SK-N-SH (cell line): ENCODE measurements around the gene MMD2. TPM values are rescaled to one million over a fixed set of nuclear protein-coding genes. Genes with fewer than 3 reads are reported as not detected.

Experiments
- CTCF ChIA-PET: fragments of 300-600, 350-600 bp; formaldehyde crosslinking; extraction: SDS; loops from one replicate; lab custom pipeline; 2021; lab: Yijun Ruan, JAX
- POLR2A ChIA-PET: fragments of 350-600 bp; sonication (Branson Sonifier 250); formaldehyde crosslinking; extraction: SDS; loops from one replicate; lab custom pipeline; 2020; ENCODE audit warnings: antibody characterized with exemption, inconsistent platforms; lab: Yijun Ruan, JAX
- DNase-seq: peaks from one replicate; pipeline ENCODE4 v3.0.0; 2012
- H2AFZ ChIP-seq: fragments of 200-600 bp; sonication (generic); 2 replicates; pipeline ENCODE4 v1.8.1; 2016; ENCODE audit warnings: antibody characterized with exemption, mild to moderate bottlenecking, low read depth
- H3F3A ChIP-seq: fragments of 200-600 bp; sonication (generic); replicated peaks from 2 replicates; pipeline ENCODE3; 2016; ENCODE audit warnings: antibody characterized with exemption, mild to moderate bottlenecking; ENCODE audit not compliant: insufficient read depth
- H3K27ac ChIP-seq, 2 experiments: fragments of 200-500 bp in 1 of 2; fragments of 200-600 bp in 1 of 2; sonication (Bioruptor generic) in 1 of 2; sonication (generic), shearing (Covaris generic) in 1 of 2; 2 replicates each; pipeline versions ENCODE4 v1.5.1 to v1.6.1; 2014 to 2016; ENCODE audit warnings: low read depth in 2 of 2, inconsistent platforms in 1 of 2, low read length in 1 of 2, mild to moderate bottlenecking in 1 of 2, mixed read lengths in 1 of 2
- H3K27me3 ChIP-seq: fragments of 200-600 bp; sonication (generic), shearing (Covaris generic); 2 replicates; pipeline ENCODE4 v1.6.1; 2016; ENCODE audit warnings: mixed run types; ENCODE audit not compliant: insufficient read depth
- H3K36me3 ChIP-seq, 2 experiments: fragments of 200-500 bp in 1 of 2; fragments of 200-600 bp in 1 of 2; sonication (Bioruptor generic) in 1 of 2; sonication (generic) in 1 of 2; replicated peaks in 1 of 2; 2 replicates each; pipeline versions ENCODE3 to v1.5.1; 2014 to 2016; ENCODE audit warnings: low read length in 1 of 2, mild to moderate bottlenecking in 1 of 2; ENCODE audit not compliant: insufficient read depth in 2 of 2, control insufficient read depth in 1 of 2
- H3K4me1 ChIP-seq, 2 experiments: fragments of 200-500 bp in 1 of 2; fragments of 200-600 bp in 1 of 2; sonication (Bioruptor generic) in 1 of 2; sonication (generic), shearing (Covaris generic) in 1 of 2; 2 replicates each; pipeline versions ENCODE4 v1.5.1 to v1.6.1; 2014 to 2016; ENCODE audit warnings: low read depth in 1 of 2, low read length in 1 of 2, mixed run types in 1 of 2; ENCODE audit not compliant: insufficient read depth in 2 of 2, control insufficient read depth in 1 of 2
- H3K4me2 ChIP-seq: fragments of 200-600 bp; sonication (generic), shearing (Covaris generic); 2 replicates; pipeline ENCODE4 v1.6.1; 2017; ENCODE audit warnings: mixed run types
- H3K4me3 ChIP-seq, 2 experiments: fragments of 200-500 bp in 1 of 2; fragments of 200-600 bp in 1 of 2; sonication (Bioruptor generic) in 1 of 2; sonication (generic), shearing (Covaris generic) in 1 of 2; 2 replicates each; pipeline versions ENCODE4 v1.5.1 to v1.8.1; 2014 to 2016; ENCODE audit warnings: low read depth in 2 of 2, inconsistent platforms in 1 of 2, low read length in 1 of 2, mild to moderate bottlenecking in 1 of 2, mixed read lengths in 1 of 2, moderate library complexity in 1 of 2
- H3K79me2 ChIP-seq: fragments of 200-600 bp; sonication (generic); 2 replicates; pipeline ENCODE4 v1.8.1; 2017; ENCODE audit warnings: mild to moderate bottlenecking; ENCODE audit not compliant: insufficient read depth
- H3K9ac ChIP-seq: fragments of 200-600 bp; sonication (generic); 2 replicates; pipeline ENCODE4 v1.6.1; 2017; ENCODE audit warnings: mixed run types
- H3K9me2 ChIP-seq: fragments of 200-600 bp; sonication (generic); 2 replicates; pipeline ENCODE4 v1.6.1; 2017; ENCODE audit warnings: mixed run types
- H3K9me3 ChIP-seq: fragments of 200-600 bp; sonication (generic); 2 replicates; pipeline ENCODE4 v1.6.1; 2017; ENCODE audit warnings: mixed run types, mild to moderate bottlenecking, moderate library complexity
- H4K20me1 ChIP-seq: fragments of 200-600 bp; sonication (generic); 2 replicates; pipeline ENCODE4 v1.6.1; 2017; ENCODE audit warnings: mild to moderate bottlenecking, mixed run types; ENCODE audit not compliant: insufficient read depth
- FOSL2 ChIP-seq: IDR thresholded peaks from 2 replicates; pipeline ENCODE4 v1.4.0; 2012; ENCODE audit warnings: low read depth, mild to moderate bottlenecking, moderate library complexity, borderline replicate concordance
- FOXJ3 ChIP-seq: sonication (generic); formaldehyde crosslinking; IDR thresholded peaks from 2 replicates; pipeline ENCODE4 v1.5.1; 2020; ENCODE audit warnings: mild to moderate bottlenecking, missing genetic modification reagents
- JUND ChIP-seq: IDR thresholded peaks from 2 replicates; pipeline ENCODE4 v1.4.0; 2012
- MEF2A ChIP-seq: IDR thresholded peaks from 2 replicates; pipeline ENCODE4 v1.4.0; 2012; ENCODE audit warnings: low read depth, borderline replicate concordance
- NRF1 ChIP-seq: IDR thresholded peaks from 2 replicates; pipeline ENCODE4 v1.6.1; 2012; ENCODE audit warnings: low read depth, mild to moderate bottlenecking, low read length
- PBX3 ChIP-seq: IDR thresholded peaks from 2 replicates; pipeline ENCODE4; 2012
- POLR2AphosphoS5 ChIP-seq: IDR thresholded peaks from 2 replicates; pipeline ENCODE4 v1.6.1; 2012; ENCODE audit warnings: low read depth, low read length
- RAD21 ChIP-seq: IDR thresholded peaks from 2 replicates; pipeline ENCODE4 v1.6.1; 2012; ENCODE audit warnings: mild to moderate bottlenecking, low read length
- REST ChIP-seq: IDR thresholded peaks from 2 replicates; pipeline ENCODE4 v1.6.1; 2012; ENCODE audit warnings: mild to moderate bottlenecking, low read depth, low read length, moderate library complexity
- RFX5 ChIP-seq: IDR thresholded peaks from 2 replicates; pipeline ENCODE4 v1.6.1; 2012; ENCODE audit warnings: mild to moderate bottlenecking, improper control_type of control experiment, low read length
- SIN3A ChIP-seq: IDR thresholded peaks from 2 replicates; pipeline ENCODE4 v1.6.1; 2012; ENCODE audit warnings: low read depth, mild to moderate bottlenecking, low read length, moderate library complexity, borderline replicate concordance
- TAF1 ChIP-seq: IDR thresholded peaks from 2 replicates; pipeline ENCODE4 v1.6.1; 2012; ENCODE audit warnings: low read depth, mild to moderate bottlenecking, low read length, moderate library complexity, borderline replicate concordance
- USF1 ChIP-seq: IDR thresholded peaks from 2 replicates; pipeline ENCODE4 v1.4.0; 2012; ENCODE audit warnings: low read depth, borderline replicate concordance
- WGBS: methylation state at CpG from one replicate; pipeline ENCODE4 v1.1.6; 2017; ENCODE audit warnings: low lambda C conversion rate; 5-methylcytosine and 5-hydroxymethylcytosine counted together
- polyA plus RNA-seq, 3 experiments: library from polyadenylated mRNA; depleted of rRNA; stranded (reverse); fragments of >200 nt; gene quantifications; 2 replicates each; pipeline ENCODE4 v1.2.3, GENCODE V29; 2012

MMD2 gene
- polyA plus RNA-seq, 1 of the 3 experiments (the other 2 are of a cell fraction) = not detected

GRCh38 chr7:4939971-4940728 lies 18.8 kb downstream of the MMD2 start:
- CTCF ChIA-PET = interaction anchor here (1.4 kb wide), 1 partner anchor 16 kb away, joined by 4 read pairs; no protein-coding TSS in a partner anchor
- no peaks in the 10 kb centered on the region for H3K79me2 ChIP-seq
- H2AFZ ChIP-seq = no peak overlapping the region
- no peak overlapping the region for H3K4me3 ChIP-seq
- H3K9ac ChIP-seq = no peak overlapping the region
- 77% methylated on average over 22 of the region's 26 CpGs for WGBS
- H3K9me3 ChIP-seq = no peaks in the 10 kb centered on the region
- no peaks in the 10 kb centered on the region for H3F3A ChIP-seq
- H3K4me1 ChIP-seq = no peaks in the 10 kb centered on the region
- no peaks in the 10 kb centered on the region; the same call in 1 of the 2 replicates for H3K27me3 ChIP-seq
- TF ChIP-seq JUND (no peak), FOSL2 (no peak), REST (no peak), POLR2AphosphoS5 (no peak), PBX3 (no peak), SIN3A (no peak), MEF2A (no peak), FOXJ3 (CRISPR knock-in tag) (no peak), RAD21 (no peak), NRF1 (no peak), USF1 (no peak), TAF1 (no peak), RFX5 (no peak)
- H3K36me3 ChIP-seq = no peaks in the 10 kb centered on the region
- H3K9me2 ChIP-seq = no peaks in the 10 kb centered on the region
- DNase-seq = no peak
- POLR2A ChIA-PET = no interaction called here
- no peaks in the 10 kb centered on the region for H4K20me1 ChIP-seq
- H3K4me2 ChIP-seq = no peak overlapping the region
- H3K27ac ChIP-seq = no peak overlapping the region
